Loucy (cell line): ENCODE results near the gene NRM.

ENCODE experiments used
- CTCF ChIP-seq: fragments of 200-600 bp; sonication (generic); conservative IDR thresholded peaks from 2 replicates; pipeline ENCODE4 v1.5.1; 2014; ENCODE audit warnings: mild to moderate bottlenecking, antibody characterized with exemption, low read length
- EZH2phosphoT487 ChIP-seq: fragments of 200-600 bp; IDR thresholded peaks from 2 replicates; pipeline ENCODE4 v1.6.1; 2018; ENCODE audit warnings: antibody characterized with exemption, mild to moderate bottlenecking, moderate library complexity, borderline replicate concordance

- TF ChIP-seq CTCF (no peak), EZH2phosphoT487 (no peak)
These were observed 4.5 kb downstream of the NRM start, which contains the start of gene PPP1R18 for GRCh38 chr6:30686009-30686907.
